Osteocyte (in vitro differentiated cells): ENCODE measurements around the gene MEIS2. TPM values are rescaled to one million over a fixed set of nuclear protein-coding genes. Genes with fewer than 3 reads are reported as not detected.

Source experiments
- DNase-seq: peaks from one replicate; pipeline ENCODE4 v3.0.0; 2021; ENCODE audit warnings: mixed read lengths; ENCODE audit not compliant: unreplicated experiment; ENCODE audit errors: extremely low spot score
- H3K27ac Mint-ChIP-seq: one replicate; pipeline ENCODE4 v1.8.0; 2021; ENCODE audit warnings: mild to moderate bottlenecking, mixed read lengths; ENCODE audit not compliant: unreplicated experiment
- H3K27me3 Mint-ChIP-seq: one replicate; pipeline ENCODE4 v1.8.0; 2021; ENCODE audit warnings: mixed read lengths; ENCODE audit not compliant: unreplicated experiment
- H3K36me3 Mint-ChIP-seq: one replicate; pipeline ENCODE4 v1.8.0; 2021; ENCODE audit warnings: mixed read lengths; ENCODE audit not compliant: unreplicated experiment
- H3K4me1 Mint-ChIP-seq: one replicate; pipeline ENCODE4 v1.8.0; 2021; ENCODE audit warnings: mixed read lengths; ENCODE audit not compliant: unreplicated experiment
- H3K4me3 Mint-ChIP-seq: one replicate; pipeline ENCODE4 v1.8.0; 2021; ENCODE audit warnings: mild to moderate bottlenecking, moderate library complexity, mixed read lengths; ENCODE audit not compliant: unreplicated experiment
- H3K9me3 Mint-ChIP-seq: one replicate; pipeline ENCODE4 v1.8.0; 2021; ENCODE audit warnings: mixed read lengths; ENCODE audit not compliant: unreplicated experiment
- total RNA-seq: library from RNA; stranded (reverse); gene quantifications from 2 replicates; pipeline ENCODE4 v1.2.1, GENCODE V29; 2021
- TF ChIP-seq, protein P1 (sequence below): fragments of 200-600 bp; sonication (generic); IDR thresholded peaks from 2 replicates; pipeline ENCODE4 v1.5.0; 2021; ENCODE audit warnings: antibody characterized with exemption, mild to moderate bottlenecking, moderate library complexity

Gene MEIS2
- total RNA-seq, 1 donor from 2014 or later: 79.9 TPM

DNA sequence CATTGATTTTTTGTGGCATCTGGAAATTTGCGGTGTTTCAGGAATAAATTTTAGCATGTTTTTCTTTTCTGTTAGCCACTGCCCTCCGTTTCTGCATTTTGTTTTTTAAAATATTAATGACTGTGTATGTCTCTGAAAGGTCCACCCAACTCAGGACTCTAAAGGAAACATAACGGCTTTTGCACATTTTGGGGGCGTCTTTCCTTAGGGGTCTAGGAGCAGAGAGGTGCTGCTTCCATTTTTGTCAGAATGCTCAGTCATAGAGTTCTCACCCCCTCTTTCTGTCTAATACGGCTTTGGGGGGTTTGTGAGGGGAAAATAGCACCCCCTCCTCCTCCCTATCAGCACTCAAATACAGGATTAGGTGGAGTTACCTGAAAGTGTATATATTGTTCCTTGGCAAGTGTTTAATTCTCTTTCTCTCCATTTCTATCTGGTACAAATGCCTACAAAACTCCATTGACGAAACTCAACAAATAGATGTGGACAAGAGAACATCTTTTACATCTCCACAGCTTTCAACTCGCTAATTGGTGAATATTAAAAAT, 219.4 kb downstream of the MEIS2 start:
- Mint-ChIP-seq H3K4me3 (peak overlapping the region; percentile 59), H3K27me3 (peaks cover 93% of the 10 kb centered on the region), H3K27ac (no peak overlapping the region), H3K4me1 (peaks cover 53% of the 10 kb centered on the region), H3K36me3 (peaks cover 6% of the 10 kb centered on the region), H3K9me3 (no peaks in the 10 kb centered on the region)
- TF ChIP-seq, protein P1, sequence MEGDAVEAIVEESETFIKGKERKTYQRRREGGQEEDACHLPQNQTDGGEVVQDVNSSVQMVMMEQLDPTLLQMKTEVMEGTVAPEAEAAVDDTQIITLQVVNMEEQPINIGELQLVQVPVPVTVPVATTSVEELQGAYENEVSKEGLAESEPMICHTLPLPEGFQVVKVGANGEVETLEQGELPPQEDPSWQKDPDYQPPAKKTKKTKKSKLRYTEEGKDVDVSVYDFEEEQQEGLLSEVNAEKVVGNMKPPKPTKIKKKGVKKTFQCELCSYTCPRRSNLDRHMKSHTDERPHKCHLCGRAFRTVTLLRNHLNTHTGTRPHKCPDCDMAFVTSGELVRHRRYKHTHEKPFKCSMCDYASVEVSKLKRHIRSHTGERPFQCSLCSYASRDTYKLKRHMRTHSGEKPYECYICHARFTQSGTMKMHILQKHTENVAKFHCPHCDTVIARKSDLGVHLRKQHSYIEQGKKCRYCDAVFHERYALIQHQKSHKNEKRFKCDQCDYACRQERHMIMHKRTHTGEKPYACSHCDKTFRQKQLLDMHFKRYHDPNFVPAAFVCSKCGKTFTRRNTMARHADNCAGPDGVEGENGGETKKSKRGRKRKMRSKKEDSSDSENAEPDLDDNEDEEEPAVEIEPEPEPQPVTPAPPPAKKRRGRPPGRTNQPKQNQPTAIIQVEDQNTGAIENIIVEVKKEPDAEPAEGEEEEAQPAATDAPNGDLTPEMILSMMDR: no peak
- no peak for DNase-seq

DNA sequence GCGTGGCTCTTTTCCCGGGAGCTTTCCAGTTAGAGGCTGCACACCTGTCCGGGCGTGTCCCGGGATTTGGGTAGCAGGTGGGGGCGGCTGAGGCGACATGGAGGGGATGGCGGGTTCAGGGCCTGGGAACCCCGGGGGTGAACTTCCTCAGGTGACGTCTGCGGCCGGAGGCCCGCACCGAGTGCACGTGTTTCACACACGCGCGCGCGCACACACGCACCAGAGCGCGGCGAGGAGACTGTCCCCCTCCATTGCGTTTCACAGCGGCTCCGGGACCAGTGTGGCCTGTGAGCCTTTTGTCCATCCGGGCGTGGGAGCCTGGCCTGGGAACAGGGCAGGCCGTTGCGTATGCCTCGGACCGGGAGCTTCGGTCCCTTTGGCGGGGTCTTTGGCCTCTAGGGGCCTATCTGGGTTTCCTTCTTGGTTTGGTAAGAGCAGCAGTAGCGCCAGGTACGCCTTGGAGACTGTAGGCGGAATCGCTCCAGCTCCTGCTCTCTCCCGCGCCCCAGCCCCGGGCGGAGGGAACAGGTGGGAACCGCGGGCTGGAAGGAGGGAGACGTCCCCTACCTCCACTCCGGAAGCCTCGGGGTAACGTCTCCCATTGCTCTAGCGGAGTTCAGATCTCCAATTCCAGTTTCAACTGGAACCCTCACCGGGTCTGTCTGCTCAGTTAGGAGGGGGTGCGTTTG, 220.0 kb downstream of the MEIS2 start:
- Mint-ChIP-seq H3K36me3 (peaks cover 4% of the 10 kb centered on the region), H3K4me1 (peaks cover 53% of the 10 kb centered on the region), H3K4me3 (peak overlapping the region; percentile 59), H3K27me3 (peaks cover 92% of the 10 kb centered on the region), H3K9me3 (no peaks in the 10 kb centered on the region), H3K27ac (no peak overlapping the region)
- DNase-seq: no peak
- TF ChIP-seq, protein P1: no peak

DNA sequence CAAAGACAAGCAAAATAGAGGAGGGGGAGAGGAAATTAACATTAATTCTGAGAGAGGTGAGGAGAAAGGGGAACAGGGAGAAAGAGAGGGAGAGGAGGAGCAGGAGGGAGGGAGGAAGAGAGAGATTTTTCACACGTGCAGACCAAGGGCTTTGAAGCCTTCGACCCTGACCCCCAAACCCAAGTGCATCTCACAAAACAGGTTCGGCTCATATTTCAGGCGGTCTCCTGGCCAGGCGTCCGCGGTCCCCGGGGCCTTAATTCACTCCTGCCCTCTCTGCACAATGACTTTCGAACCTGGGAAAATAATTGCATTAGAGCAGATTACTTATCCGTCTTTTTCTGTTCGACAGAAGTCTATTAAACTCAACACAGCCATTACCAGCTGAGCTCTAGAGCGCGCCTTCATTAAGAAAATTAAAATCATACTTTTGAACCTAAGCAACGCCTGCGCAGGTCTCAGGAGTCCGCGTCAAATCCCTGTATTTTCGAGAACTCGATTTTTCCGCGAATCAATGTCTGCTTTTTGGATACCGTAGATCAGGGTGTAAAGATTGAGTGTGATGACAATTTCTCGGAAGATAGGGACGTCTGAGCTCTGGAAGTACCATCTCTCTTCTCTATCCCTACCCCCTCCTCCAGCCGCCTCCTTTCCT, 220.7 kb downstream of the MEIS2 start:
- Mint-ChIP-seq H3K4me1 (peaks cover 53% of the 10 kb centered on the region), H3K9me3 (no peaks in the 10 kb centered on the region), H3K36me3 (peaks cover 4% of the 10 kb centered on the region), H3K27ac (no peak overlapping the region), H3K27me3 (peaks cover 88% of the 10 kb centered on the region), H3K4me3 (no peak overlapping the region)
- no peak for DNase-seq
- TF ChIP-seq, protein P1: no peak

DNA sequence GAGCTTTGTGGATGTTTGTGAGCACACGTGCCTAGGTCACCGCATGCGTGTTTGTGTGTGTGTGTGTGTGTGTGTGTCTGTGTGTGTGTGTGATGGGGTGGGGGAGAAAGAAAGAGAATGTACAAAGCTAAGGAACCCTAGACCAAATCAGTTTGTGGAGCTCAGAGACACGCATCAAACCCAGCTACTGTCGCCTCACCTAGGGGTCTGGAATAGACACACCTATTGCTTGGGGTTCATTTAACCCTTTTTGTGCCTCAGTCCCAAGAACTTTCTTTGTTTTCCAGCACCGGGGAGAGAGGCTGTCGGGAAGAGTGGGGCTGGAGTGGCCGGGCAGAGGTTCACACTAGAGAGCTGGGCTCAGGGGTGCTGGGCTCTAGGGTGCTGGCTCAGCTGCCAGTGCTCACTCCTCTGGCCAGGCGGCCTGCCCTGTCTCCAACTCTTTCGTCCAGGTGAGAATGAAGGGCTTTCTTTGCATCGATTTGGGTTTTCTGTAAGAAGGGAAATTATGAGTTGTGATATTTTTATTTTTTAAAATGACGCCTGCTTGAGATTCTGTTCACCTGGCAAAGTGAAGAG, 221.6 kb downstream of the MEIS2 start:
- TF ChIP-seq, protein P1: no peak
- Mint-ChIP-seq H3K36me3 (peaks cover 4% of the 10 kb centered on the region), H3K27ac (no peak overlapping the region), H3K27me3 (peaks cover 86% of the 10 kb centered on the region), H3K4me3 (peak overlapping the region; percentile 7), H3K9me3 (no peaks in the 10 kb centered on the region), H3K4me1 (peaks cover 46% of the 10 kb centered on the region)
- DNase-seq: no peak
